Activated CD4-positive, alpha-beta T cell treated with anti-CD3 and anti-CD28 coated beads, Interleukin-2, amount 50 U/mL, for 24 hours (primary cell): ENCODE measurements around the gene RPE.

Source experiments
- DNase-seq, 2 donors: peaks; one replicate each; pipeline ENCODE4 v3.0.0-alpha.2; 2020; ENCODE audit warnings: low read depth in 1 of 2, low spot score in 1 of 2

Gene RPE

GRCh38 chr2:210002158-210003157, at the start of gene RPE:
TSS of gene RPE (plus strand) at chr2:210002638. CDS start at chr2:210002662, 24 bp downstream.
- DNase-seq: peak; percentile 95 to 97

- no peak for DNase-seq
These were observed 46.2 kb upstream of the RPE start for GRCh38 chr2:209956271-209956670.

- no peak for DNase-seq
These were observed 44.4 kb upstream of the RPE start for GRCh38 chr2:209958016-209958415.

GRCh38 chr2:209960045-209960444, 42.4 kb upstream of the RPE start:
- DNase-seq: no peak

- DNase-seq: peak in 1 of 2 donors; percentile 16
These were observed 41.5 kb upstream of the RPE start for GRCh38 chr2:209960676-209961630.

- DNase-seq: no peak
These were observed 36.7 kb upstream of the RPE start for GRCh38 chr2:209965723-209966122.

- no peak for DNase-seq
These were observed 32.7 kb upstream of the RPE start for GRCh38 chr2:209969692-209970091.

GRCh38 chr2:209970271-209970670, 32.2 kb upstream of the RPE start:
- DNase-seq: no peak

GRCh38 chr2:209970711-209971110, 31.7 kb upstream of the RPE start:
- no peak for DNase-seq

- DNase-seq: no peak
These were observed 29.1 kb upstream of the RPE start for GRCh38 chr2:209973328-209973727.

- no peak for DNase-seq
These were observed 27.9 kb upstream of the RPE start for GRCh38 chr2:209974576-209974975.

- DNase-seq: no peak
These were observed 25.6 kb upstream of the RPE start for GRCh38 chr2:209976698-209977385.

GRCh38 chr2:209977386-209978239, 24.8 kb upstream of the RPE start:
- no peak for DNase-seq

- no peak for DNase-seq
These were observed 18.1 kb upstream of the RPE start for GRCh38 chr2:209984291-209984690.

- no peak for DNase-seq
These were observed 16.6 kb upstream of the RPE start for GRCh38 chr2:209985874-209986273.

- DNase-seq: no peak
These were observed 16.0 kb upstream of the RPE start for GRCh38 chr2:209986415-209986814.

GRCh38 chr2:209988010-209988409, 14.4 kb upstream of the RPE start:
- no peak for DNase-seq

- DNase-seq: no peak
These were observed 11.6 kb upstream of the RPE start for GRCh38 chr2:209990838-209991237.

- no peak for DNase-seq
These were observed 8.5 kb upstream of the RPE start for GRCh38 chr2:209993968-209994367.

- no peak for DNase-seq
These were observed 3.8 kb upstream of the RPE start for GRCh38 chr2:209998596-209998995.
